Upper lobe of left lung (tissue), 4 donors: ENCODE data around the gene YAP1.

Experiments used
- EP300 ChIP-seq, 4 donors: sonication (generic); formaldehyde crosslinking; IDR thresholded peaks; one replicate each; pipeline ENCODE4 v1.5.1; 2017; ENCODE audit warnings: antibody characterized with exemption in 4 of 4, control low read depth in 2 of 4
- POLR2A ChIP-seq, 4 donors: fragments of 450-650 bp; IDR thresholded peaks; one replicate each; pipeline ENCODE4 v1.5.1; 2016 to 2017; ENCODE audit warnings: antibody characterized with exemption in 4 of 4, mild to moderate bottlenecking in 2 of 4
- POLR2AphosphoS5 ChIP-seq, 2 donors: sonication (generic); formaldehyde crosslinking; IDR thresholded peaks; one replicate each; pipeline ENCODE4 v1.5.1; 2017; ENCODE audit warnings: antibody characterized with exemption in 2 of 2
- TF ChIP-seq, protein P1 (sequence below), 6 experiments: fragments of 450-650 bp in 4 of 6; fragments of 200-600 bp in 2 of 6; sonication (generic) in 2 of 6; IDR thresholded peaks; one replicate each; pipeline ENCODE4 v1.5.1; 2016 to 2019; ENCODE audit warnings: antibody characterized with exemption in 6 of 6

DNA sequence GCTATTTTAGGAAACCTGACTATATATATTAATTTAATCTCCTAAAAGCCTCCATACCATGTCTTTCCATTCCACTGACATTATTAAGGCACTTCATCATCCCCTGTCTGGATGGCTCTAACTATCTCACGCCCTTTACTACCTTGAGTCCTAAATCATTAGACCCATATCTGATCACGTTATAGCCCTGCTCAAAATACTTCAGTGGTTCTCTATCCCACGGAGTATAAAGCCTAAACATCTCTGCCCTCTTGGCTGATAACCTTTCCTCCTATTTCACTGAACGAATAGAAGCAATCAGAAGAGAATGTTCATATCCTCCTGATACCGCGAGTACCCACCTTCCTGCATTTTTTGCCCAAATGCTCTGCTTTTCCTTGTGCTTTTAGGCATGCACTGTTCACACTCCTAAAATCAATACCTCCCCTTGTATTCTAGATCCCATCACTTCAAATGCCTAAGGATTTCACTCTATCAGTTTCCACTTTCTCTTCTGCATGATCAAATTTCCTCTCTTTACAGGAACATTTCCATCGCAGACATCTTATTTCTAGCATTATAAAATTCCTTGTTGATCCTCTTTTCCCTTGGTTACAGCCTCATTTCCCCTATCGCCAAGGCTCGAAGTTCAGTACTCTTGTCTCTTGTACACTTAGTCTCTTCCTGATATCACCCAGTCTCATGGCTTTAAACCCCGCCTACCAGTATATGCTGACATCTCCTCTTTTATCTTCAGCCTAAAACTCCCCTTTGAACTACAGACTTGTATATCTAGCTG lies 162.0 kb downstream of the YAP1 start:
- TF ChIP-seq POLR2AphosphoS5 (IDR thresholded peaks at IDR 0.05), result no peak
- TF ChIP-seq, protein P1, sequence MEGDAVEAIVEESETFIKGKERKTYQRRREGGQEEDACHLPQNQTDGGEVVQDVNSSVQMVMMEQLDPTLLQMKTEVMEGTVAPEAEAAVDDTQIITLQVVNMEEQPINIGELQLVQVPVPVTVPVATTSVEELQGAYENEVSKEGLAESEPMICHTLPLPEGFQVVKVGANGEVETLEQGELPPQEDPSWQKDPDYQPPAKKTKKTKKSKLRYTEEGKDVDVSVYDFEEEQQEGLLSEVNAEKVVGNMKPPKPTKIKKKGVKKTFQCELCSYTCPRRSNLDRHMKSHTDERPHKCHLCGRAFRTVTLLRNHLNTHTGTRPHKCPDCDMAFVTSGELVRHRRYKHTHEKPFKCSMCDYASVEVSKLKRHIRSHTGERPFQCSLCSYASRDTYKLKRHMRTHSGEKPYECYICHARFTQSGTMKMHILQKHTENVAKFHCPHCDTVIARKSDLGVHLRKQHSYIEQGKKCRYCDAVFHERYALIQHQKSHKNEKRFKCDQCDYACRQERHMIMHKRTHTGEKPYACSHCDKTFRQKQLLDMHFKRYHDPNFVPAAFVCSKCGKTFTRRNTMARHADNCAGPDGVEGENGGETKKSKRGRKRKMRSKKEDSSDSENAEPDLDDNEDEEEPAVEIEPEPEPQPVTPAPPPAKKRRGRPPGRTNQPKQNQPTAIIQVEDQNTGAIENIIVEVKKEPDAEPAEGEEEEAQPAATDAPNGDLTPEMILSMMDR (IDR thresholded peaks at IDR 0.05), result no peak
- no peak for TF ChIP-seq POLR2A (IDR thresholded peaks at IDR 0.05)
- no peak for TF ChIP-seq EP300 (IDR thresholded peaks at IDR 0.05)
